GM19455 (cell line): Measurements from ENCODE around the gene STK32C.
A peak's percentile ranks its signal among the peaks of the same experiment; 100 is the strongest.
"Not testable (repeated sequence)": the region's sequence is repeated elsewhere in the genome, so short reads cannot be mapped to it uniquely, and the experiment has no call there.

Experiments used
- ATAC-seq: cut with Tn5 transposase; IDR thresholded peaks from one replicate; pipeline ENCODE4 v1.9.1; 2021; ENCODE audit not compliant: unreplicated experiment

STK32C gene

GRCh38 chr10:132319853-132320653 lies 12.3 kb upstream of the STK32C start:
- peak; percentile 94 for ATAC-seq

GRCh38 chr10:132317477-132317876 lies 9.7 kb upstream of the STK32C start:
- ATAC-seq: not testable (repeated sequence)

GRCh38 chr10:132316133-132316532 lies 8.4 kb upstream of the STK32C start:
- ATAC-seq: no peak

- not testable (repeated sequence) for ATAC-seq
Measured at GRCh38 chr10:132314881-132315280, 7.1 kb upstream of the STK32C start.

- no peak for ATAC-seq
Measured at GRCh38 chr10:132314336-132314735, 6.6 kb upstream of the STK32C start.

- ATAC-seq: no peak
Measured at GRCh38 chr10:132313865-132314264, 6.1 kb upstream of the STK32C start.

- ATAC-seq: no peak
Measured at GRCh38 chr10:132313305-132313704, 5.6 kb upstream of the STK32C start.

- ATAC-seq: no peak
Measured at GRCh38 chr10:132311338-132311939, 3.7 kb upstream of the STK32C start.

GRCh38 chr10:132310701-132311337 lies 3.1 kb upstream of the STK32C start:
- no peak for ATAC-seq

GRCh38 chr10:132309879-132310591 lies 2.3 kb upstream of the STK32C start:
- ATAC-seq: no peak

GRCh38 chr10:132309471-132309865 lies 1.7 kb upstream of the STK32C start:
- no peak for ATAC-seq

GRCh38 chr10:132308587-132309470 lies 1.1 kb upstream of the STK32C start:
- no peak for ATAC-seq

GRCh38 chr10:132306864-132307751 lies 642 bp downstream of the STK32C start:
- ATAC-seq: peak; percentile 9

- ATAC-seq: no peak
Measured at GRCh38 chr10:132306343-132306685, 1.4 kb downstream of the STK32C start.

- no peak for ATAC-seq
Measured at GRCh38 chr10:132305654-132306342, 2.0 kb downstream of the STK32C start.

GRCh38 chr10:132304756-132305509 lies 2.8 kb downstream of the STK32C start:
- no peak for ATAC-seq

- no peak for ATAC-seq
Measured at GRCh38 chr10:132303361-132304115, 4.2 kb downstream of the STK32C start.
